Inferior parietal cortex (tissue), 1 donor: ENCODE measurements around the gene VTI1A.
"Not testable (repeated sequence)": the region's sequence is repeated elsewhere in the genome, so short reads cannot be mapped to it uniquely, and the experiment has no call there.

Experiments
- DNase-seq: peaks from one replicate; pipeline ENCODE4 v3.0.0-alpha.2; 2016; ENCODE audit errors: extremely low spot score

The VTI1A gene

GRCh38 chr10:112542823-112543222, 95.8 kb downstream of the VTI1A start:
- not testable (repeated sequence) for DNase-seq

DNA sequence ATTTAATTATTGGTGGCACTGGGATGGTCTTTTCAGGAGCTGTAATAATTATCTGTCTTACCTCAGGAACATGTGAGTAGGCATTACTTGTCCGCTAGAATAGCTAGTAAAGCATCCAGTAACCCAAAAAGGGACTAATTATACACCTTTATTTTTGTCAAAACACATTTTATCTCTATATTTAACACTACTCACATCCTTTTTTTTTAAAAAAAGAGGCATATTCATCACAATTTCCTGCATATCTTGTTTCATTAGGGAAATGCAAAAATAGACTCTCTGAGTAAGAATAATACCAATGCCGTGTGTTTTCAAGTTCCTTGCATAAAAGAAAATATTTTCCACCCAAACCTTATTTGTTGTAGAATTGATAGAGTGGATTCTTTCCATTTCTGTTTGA, 99.5 kb downstream of the VTI1A start:
- DNase-seq: no peak

DNA sequence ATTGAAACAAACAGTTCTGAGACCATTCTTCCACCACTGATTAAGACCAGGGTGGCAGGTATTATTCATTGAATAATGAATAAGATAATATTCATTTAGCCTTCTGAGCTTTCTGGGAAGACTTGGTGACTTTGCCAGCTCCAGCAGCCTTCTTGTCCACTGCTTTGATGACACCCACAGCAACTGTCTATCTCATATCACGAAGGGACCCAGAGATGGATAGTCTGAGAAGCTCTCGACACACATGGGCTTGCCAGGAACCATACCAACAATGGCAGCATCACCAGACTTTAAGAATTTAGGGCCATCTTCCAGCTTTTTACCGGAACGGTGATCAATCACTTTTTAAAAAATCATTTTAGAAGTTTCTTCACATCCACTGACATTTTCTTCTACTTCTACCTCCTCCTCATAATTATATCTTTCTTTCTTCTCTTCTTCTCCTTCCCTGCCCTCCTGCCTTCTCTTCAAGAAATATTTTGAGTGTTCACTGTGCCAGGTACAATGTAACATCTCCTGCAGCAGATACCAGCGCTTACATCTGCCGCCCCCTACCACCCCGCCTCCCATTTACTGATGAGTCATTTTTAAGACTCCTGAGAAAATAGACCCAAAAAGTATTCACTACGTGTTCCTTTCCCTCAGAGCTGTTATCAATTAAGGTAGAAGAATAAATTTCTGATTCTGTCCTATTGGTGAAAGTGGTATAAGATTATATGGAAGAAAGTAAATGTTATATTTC, 101.7 kb downstream of the VTI1A start:
- no peak for DNase-seq

- DNase-seq: no peak
Measured at GRCh38 chr10:112552593-112553110, 105.6 kb downstream of the VTI1A start.

DNA sequence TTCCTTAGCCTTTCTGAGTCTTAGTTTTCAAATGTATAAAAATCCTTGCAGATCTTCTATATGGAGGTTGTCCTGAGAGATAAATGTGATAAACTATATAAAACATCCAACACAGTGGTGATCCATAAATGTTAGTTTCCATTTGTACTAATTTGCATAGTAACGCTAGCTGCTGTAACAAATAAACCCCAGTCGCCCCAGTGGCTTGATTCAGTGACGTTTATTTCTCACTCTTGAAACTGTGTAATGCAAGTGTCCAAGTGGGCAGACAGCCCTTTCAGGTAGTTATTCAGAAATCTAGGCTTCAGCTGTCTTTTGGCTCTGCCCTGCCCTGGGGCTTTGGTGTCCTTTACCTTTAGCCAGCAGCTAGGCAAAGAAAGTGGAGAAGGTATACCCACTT, 106.3 kb downstream of the VTI1A start:
- no peak for DNase-seq

- no peak for DNase-seq
Measured at GRCh38 chr10:112554263-112554662, 107.2 kb downstream of the VTI1A start.

DNA sequence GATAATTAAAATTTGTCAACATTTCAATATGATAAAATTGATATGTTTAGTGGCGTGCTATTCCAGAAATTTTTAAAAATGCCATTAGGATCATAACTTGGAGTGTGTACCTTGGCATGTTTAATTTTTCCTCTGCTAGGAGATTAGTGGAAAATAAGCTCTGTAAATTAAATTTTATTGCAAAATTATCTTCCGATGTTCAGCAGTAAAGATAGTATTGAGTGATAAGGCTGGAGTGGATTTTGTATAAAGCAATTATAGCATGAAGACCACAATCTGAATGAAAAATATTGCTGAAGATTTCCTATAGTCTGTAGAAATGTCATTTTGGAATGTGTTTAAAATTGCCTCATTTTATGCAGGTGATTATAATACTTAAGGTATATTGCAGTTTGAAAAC, 110.2 kb downstream of the VTI1A start:
- DNase-seq: no peak

GRCh38 chr10:112558476-112559142, 111.6 kb downstream of the VTI1A start:
- DNase-seq: no peak

DNA sequence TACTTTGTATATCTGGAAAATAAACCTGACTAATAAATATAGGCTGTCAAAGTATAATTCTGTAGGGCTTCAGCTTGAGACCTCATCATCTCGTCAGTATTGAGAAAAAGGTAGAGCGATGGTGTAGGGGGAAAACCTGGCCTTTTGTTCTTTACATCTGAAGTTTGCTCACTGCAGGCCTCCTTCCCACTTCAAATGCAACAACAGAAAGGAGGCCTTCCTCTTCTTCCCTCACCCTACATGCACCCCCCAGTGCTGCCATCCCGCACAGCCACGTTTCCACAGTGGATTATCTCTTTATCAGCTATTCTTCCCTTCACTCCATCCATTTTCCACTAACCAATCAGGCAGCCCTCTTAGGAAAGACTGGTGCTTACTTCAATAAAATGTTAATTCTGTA, 112.3 kb downstream of the VTI1A start:
- no peak for DNase-seq

- no peak for DNase-seq
Measured at GRCh38 chr10:112562122-112562521, 115.1 kb downstream of the VTI1A start.

- no peak for DNase-seq
Measured at GRCh38 chr10:112562809-112563663, 116.0 kb downstream of the VTI1A start.

DNA sequence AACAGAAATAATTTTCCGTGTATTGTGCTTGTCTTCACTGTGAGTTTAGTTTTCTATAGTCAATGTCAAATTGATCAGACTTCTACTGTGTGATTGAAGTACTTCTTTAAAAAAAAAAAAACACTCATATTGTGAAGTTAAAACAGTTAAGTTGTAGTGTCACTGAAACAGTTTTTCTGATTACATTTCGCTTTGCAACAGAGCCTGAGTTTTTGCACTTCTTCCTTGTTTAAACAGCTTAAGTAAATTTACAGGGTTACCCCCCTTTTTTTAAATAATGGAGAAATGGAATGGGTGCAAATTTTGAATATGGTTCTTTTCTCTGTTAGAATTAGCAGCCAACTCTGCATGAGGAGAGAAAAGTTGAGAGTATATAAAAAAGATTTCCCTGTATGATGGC, 117.3 kb downstream of the VTI1A start:
- DNase-seq: no peak

DNA sequence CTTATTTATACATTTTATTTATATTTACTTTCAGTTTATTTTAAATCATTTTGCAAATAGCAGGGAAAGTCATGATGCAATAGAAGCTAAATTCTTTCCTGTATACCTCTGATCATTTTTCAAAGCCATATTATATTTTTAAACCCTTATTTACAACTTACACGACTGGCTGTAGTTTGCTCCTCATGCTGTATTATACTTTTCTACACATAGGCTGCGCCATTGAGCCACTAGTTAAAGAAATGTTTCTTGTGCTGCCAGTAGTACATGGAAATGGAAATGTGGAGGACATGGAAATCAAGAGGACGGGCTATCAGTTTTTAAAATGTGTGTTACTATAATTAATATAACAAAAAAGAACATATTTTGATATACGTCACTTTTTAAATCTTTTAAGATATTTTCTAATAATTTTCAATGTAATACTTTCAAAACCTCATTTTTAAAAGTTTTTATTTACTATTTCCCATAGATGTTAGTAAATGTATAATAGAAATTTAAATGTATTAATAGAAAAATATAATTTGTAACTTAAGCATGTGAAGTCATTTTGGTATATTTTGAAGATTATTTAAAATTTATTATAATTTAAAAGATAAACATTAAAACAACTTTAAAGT, 118.5 kb downstream of the VTI1A start:
- DNase-seq: peak; percentile 76

DNA sequence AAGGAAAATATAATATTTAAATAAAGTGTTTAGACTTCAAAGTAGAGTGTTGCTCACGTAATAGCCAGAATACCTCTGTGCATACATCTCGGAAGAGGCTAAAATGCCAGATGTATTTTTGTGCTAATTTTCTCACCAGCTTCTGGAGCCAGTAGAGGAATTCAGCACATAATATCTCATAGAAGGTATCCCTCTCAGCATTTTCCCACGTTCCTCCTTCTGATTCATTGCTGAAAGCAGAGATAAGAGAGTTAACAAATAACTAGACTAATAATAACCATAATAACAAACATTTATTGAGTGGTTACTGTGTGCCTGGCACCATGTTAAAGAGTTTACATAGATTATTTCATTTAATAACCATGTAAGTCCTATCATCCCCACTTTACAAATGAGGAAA, 123.6 kb downstream of the VTI1A start:
- DNase-seq: no peak

- no peak for DNase-seq
Measured at GRCh38 chr10:112579578-112579977, 132.6 kb downstream of the VTI1A start.

GRCh38 chr10:112580267-112580666, 133.3 kb downstream of the VTI1A start:
- no peak for DNase-seq

DNA sequence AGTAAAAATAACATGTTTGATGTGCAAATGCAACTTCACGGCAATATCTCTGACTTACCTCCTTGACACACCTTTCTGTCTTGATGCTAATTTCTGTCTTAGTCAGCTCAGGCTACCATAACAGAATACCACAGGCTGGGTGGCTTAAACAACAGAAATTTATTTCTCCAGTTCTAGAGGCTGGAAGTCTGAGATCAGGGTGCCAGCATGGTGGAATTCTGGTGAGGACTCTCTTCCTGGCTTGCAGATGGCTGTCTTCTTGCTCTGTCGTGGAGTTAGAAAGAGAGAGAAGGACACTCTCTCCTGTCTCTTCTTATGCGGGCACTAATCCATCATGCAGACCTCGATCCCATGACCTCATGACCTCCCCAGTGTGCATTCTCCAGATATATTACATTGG, 134.9 kb downstream of the VTI1A start:
- no peak for DNase-seq

DNA sequence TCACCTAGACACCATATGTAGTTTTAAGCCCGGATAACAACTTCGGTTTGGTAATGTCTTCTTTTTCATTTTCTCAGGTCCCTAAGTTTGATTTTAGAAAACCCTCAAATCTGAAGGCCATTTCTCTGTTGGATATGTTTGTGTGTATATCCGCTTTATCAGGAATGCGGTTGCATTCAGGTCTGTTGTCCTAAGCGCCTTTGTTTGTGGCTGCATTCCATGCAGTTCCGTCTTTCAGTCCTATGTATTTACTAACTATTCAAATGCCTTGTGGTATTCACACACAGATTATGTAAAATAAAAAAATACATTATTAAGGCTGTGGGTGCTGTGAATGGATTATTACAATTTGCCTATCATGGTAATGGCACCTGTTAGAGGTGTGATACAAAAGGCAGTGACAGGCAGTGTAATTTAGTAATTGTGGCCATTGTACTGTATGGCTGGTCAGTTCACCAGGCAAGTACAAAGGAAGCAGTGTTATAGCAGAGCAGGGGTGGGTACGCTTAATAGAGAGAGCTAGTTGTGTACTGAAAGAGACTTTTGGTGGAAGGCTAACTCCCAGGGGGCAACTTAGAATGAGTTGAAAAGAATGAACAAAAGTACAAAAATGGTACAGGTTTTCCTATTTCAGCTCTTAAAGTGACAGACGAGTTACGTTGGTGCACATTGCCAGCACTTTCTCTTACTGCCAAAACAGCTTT, 136.4 kb downstream of the VTI1A start:
- DNase-seq: no peak

- no peak for DNase-seq
Measured at GRCh38 chr10:112584276-112584675, 137.3 kb downstream of the VTI1A start.

DNA sequence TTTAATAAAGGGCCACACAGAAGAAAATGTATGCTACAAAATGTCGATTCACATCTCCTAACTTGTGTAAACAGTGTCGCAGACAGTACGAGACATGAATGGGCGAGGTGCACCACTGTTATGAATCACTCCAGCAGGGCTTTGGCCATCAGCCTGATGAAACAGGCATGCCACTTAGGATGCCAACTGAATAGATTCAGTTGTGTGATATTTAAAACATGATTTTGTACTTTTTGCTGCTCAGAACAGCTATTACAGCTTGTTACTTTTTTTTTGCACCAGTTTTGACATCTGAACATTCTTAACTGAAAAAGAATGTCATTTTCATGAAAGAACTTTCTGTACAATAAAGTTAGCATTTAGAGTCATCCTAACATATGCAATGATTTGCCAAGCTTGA, 138.1 kb downstream of the VTI1A start:
- peak; percentile 45 for DNase-seq

DNA sequence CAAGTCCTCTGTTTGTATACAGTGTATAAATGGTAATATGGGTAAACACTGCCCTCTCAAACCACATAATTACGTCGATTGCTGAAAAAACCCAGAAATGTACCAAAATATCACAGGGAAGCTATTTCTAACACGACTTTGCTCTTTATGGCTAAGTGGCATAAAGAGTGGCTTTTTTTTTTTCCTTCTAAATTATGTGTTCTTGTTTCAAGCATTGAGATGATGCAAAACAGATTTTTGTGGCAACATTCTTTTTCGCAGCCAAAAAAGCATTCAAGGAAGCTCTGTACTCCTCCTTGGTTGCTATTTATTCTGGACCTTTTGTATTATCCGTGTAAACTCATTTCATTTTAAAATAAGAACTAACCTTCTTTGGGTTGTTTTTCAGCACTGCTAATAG, 138.9 kb downstream of the VTI1A start:
- peak; percentile 26 for DNase-seq
